Measurements from ENCODE around the gene ZBTB49.
"Not testable (repeated sequence)": the region's sequence is repeated elsewhere in the genome, so short reads cannot be mapped to it uniquely, and the experiment has no call there.

The ZBTB49 gene

GRCh38 chr4:4326166-4326565 is 36.1 kb downstream of the ZBTB49 start:
- DNase-seq (ENCODE audit: low spot score): no peak

GRCh38 chr4:4327652-4328121 is 37.6 kb downstream of the ZBTB49 start:
- DNase-seq (ENCODE audit: low spot score): peak; percentile 47

DNA sequence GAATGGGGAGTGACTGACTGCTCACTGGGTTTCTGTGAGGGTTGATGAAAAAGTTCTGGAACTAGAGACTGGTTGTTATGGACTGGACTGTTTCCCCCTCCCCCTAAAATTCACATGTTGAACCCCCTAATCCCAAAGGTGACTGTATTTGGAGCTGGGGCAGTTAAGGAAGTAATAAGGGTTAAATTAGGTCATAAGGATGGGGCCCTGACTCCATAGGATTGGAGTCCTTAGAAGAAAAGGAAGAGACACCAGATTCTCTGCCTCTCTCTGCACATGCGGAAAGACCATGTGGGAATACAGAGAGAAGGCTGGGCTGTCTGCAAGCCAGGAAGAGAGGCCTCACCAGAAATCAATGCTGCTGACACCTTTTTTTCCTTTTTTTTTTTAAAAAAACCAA is 38.2 kb downstream of the ZBTB49 start:
- no peak for DNase-seq (ENCODE audit: low spot score)

DNA sequence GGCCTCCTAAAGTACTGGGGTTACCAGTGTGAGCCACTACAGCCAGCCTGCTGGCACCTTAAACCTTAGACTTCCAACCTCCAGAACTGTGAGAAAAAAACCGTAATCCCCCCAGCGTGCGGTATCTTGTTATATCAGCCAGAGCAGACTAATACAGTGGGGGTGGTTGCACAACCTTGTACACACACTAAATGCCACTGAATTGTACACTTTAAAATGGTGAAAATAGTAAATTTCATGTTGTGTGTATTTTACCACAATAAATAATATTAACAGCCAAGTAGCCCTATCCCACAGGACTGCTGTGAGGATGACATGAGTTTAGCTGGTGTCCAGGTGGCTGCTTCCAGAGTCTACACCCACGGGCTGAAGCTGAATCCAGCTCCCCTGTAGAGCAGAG is 38.8 kb downstream of the ZBTB49 start:
- DNase-seq (ENCODE audit: low spot score): no peak

- no peak for DNase-seq (ENCODE audit: low spot score)
Observed at GRCh38 chr4:4329496-4329895, 39.4 kb downstream of the ZBTB49 start.

- no peak for DNase-seq (ENCODE audit: low spot score)
Observed at GRCh38 chr4:4330794-4331193, 40.7 kb downstream of the ZBTB49 start.

- DNase-seq (ENCODE audit: low spot score): no peak
Observed at GRCh38 chr4:4332529-4332928, 42.5 kb downstream of the ZBTB49 start.

- DNase-seq (ENCODE audit: low spot score): no peak
Observed at GRCh38 chr4:4333265-4333706, 43.2 kb downstream of the ZBTB49 start.

DNA sequence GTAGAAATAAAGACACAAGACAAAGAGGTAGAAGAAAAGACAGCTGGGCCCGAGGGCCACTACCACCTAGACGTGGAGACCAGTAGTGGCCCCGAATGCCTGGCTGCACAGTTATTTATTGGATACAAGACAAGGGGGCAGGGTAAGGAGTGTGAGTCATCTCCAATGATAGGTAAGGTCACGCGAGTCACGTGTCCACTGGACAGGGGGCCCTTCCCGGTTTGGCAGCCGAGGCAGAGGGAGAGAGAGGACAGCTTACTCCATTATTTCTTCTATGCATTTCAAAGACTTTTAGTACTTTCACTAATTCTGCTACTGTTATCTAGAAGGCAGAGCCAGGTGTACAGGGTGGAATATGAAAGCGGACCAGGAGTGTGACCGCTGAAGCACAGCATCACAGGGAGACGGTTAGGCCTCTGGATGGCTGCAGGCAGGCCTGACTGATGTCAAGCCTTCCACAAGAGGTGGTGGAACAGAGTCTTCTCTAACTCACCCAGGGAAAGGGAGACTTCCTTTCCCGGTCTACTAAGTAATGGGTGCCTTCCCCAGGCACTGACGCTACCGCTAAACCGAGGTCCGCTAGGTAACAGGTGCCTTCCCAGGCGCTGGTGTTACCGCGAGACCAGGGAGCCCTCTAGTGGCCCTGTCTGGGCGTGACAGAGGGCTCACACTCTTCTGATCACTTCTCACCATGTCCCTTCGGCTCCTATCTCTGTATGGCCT is 44.9 kb downstream of the ZBTB49 start:
- peak; percentile 68 for DNase-seq (ENCODE audit: low spot score)

DNA sequence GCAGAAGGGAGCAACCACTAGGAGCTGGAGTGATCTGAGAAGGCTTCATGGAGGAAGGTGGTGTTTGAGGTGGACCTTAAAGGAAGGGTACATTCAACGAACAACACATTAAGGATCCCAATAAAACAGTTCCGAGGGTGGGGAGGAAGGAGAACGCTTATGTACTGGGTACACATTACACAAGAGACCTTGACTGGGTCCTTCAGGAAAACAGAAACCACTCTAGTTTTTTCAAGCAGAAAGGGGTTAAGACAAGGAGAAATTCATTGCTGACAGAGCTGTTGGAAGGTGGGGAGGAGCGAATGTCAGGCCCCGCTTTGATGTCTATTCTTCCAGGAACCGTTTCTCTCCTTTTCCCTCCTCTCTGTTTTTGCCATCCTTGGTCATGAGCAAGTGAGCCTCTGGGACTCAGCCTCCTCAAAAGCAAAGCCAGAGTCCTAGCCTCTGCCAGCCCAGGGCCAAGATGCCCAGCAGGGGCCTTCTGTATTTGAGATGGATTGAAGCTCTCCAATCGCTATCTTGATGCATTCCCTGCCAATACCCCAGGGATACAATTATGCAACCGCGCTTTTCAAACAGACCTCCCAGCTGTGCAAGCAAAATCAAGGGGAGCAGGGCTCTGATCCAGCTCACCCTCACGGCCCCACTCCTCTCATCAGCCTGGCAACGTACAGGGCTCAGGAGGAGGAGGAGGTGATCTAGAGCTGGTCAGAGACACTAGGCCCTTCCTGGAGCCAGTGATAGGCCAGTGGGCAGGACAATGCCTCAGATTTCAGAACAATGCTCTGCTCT is 48.4 kb downstream of the ZBTB49 start:
- no peak for DNase-seq (ENCODE audit: low spot score)

DNA sequence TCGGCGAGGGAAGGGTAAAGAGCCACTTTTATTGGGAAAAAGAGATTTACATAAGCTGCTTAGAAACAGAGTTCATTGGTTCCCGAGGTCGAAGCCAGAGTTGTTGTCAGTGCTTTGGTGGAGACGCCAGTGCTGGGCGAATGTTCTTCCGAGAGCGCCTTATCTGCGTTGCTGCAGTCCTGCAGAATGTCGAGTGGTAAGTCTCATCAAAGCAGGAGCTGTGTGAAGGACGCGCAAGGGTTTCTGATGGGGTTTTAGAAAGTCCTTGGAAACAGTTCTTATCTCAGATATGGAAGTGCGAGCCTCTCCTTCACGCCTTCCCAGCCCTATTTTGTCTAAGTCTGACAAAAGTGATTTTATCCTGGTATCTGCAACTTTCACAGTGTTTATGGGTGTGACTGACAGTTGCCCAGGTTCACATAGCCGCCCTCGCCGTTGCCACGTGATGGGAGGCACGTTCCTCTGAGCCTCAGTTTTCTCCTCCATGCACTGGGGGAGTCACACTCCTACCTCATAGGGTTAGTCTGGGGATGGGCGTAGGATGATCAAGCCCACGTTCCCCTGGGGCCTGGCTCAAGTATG is 49.5 kb downstream of the ZBTB49 start:
- peak; percentile 61 for DNase-seq (ENCODE audit: low spot score)

GRCh38 chr4:4341861-4342650 is 52.0 kb downstream of the ZBTB49 start:
- DNase-seq (ENCODE audit: low spot score): no peak

GRCh38 chr4:4343038-4343437 is 53.0 kb downstream of the ZBTB49 start:
- DNase-seq (ENCODE audit: low spot score): no peak

GRCh38 chr4:4344915-4345527 is 55.0 kb downstream of the ZBTB49 start:
- no peak for DNase-seq (ENCODE audit: low spot score)

DNA sequence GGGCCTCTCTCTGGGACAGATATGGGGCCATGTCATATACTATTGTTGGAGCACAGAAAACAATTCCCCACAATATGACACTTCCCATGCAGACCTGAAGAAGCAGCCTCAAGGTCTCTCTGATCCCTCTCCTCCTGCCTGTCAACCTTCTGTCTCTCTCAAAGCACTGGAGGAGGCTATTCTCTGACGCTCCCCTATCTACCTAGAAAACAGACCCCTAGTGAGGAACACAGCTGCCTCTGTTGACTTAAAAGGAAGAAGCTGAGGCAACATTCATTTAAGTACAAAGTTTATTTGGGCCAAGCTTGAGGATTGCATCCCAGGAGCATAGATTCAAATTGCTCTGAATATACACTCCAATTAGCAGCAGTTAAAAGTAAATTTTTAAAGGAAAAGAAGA is 57.5 kb downstream of the ZBTB49 start:
- no peak for DNase-seq (ENCODE audit: low spot score)

DNA sequence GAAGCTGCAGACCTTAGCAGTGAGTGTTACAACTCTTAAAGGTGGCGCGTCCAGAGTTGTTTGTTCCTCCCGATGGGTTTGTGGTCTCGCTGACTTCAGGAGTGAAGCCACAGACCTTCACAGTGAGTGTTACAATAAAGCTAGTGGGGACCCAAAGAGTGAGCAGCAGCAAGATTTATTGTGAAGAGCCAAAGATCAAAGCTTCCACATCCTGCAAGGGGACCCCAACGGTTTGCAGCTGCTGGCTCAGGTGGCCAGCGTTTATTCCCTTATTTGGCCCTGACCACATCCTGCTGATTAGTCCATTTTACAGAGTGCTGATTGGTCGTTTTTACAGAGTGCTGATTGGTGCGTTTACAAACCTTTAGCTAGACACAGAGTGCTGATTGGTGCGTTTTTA is 58.5 kb downstream of the ZBTB49 start:
- DNase-seq (ENCODE audit: low spot score): not testable (repeated sequence)

DNA sequence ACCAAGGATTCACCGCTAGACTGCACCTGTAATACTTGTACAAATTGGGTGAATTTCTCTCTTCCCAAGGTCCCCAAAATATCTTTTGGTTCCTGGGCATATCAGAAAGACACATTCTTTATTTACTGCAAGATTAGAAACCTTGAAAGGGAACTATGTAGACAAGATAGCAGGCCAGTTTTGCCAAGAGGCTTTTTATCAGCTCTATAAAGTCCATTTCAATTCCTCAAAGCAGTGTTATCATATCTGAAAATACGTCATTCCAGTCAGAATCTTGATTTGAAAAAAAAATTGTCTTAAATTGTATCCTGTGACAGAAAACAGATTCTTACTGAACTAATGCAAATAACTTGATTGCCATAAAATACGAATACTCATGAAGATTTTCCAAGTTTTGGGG is 59.8 kb downstream of the ZBTB49 start:
- no peak for DNase-seq (ENCODE audit: low spot score)

- no peak for DNase-seq (ENCODE audit: low spot score)
Observed at GRCh38 chr4:4350909-4351308, 60.9 kb downstream of the ZBTB49 start.

DNA sequence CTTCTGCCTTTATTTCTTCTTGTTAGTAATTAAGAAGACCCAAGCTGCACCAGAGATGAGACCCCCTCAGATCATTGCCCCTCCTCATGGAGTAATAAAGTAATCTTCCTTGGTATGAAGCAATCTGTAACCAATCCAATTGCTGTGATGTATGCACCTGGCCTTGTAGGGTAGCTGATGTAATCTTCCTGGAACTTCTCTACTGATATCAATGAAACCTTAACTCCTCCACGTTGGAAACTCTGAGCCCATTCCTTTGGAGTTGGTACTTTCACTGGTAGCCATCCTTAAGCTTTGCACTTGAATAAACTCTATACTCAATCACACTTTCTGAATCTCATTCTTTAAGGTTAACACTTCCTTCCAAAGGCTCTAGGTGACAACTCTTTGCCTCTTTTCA is 65.3 kb downstream of the ZBTB49 start:
- no peak for DNase-seq (ENCODE audit: low spot score)

GRCh38 chr4:4356106-4357041 is 66.3 kb downstream of the ZBTB49 start:
- DNase-seq (ENCODE audit: low spot score): no peak
